GM18870 (cell line): ENCODE results near the gene PVALB.

Source experiments
- ATAC-seq: cut with Tn5 transposase; IDR thresholded peaks from one replicate; pipeline ENCODE4 v1.9.1; 2021; ENCODE audit warnings: moderate library complexity; ENCODE audit not compliant: unreplicated experiment

Gene PVALB

GRCh38 chr22:36775964-36776669 lies 40.7 kb downstream of the PVALB start, which contains the start of gene IFT27:
IFT27 (minus strand) TSS chr22:36776119; CDS start chr22:36775707, 412 bp downstream.
- ATAC-seq, result peak; percentile 86

DNA sequence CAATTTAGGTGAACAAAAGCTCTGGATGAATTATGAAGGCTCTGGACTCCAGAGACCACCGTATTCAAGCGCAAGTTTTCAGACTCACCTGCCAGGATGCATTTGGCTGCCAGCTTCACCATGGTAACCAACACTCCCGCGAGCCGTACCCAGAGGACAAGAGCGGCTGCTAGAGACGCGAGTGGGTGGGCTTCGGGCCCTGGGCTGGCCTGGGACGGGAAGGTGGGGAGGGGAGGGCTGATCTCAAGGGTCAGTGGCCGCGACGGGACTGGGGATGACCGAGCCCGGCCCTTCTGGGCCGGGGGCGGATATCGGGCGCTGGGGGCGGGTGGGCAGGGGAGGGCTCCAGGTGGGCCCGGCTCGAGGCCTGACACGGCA lies 41.3 kb downstream of the PVALB start:
- no peak for ATAC-seq

DNA sequence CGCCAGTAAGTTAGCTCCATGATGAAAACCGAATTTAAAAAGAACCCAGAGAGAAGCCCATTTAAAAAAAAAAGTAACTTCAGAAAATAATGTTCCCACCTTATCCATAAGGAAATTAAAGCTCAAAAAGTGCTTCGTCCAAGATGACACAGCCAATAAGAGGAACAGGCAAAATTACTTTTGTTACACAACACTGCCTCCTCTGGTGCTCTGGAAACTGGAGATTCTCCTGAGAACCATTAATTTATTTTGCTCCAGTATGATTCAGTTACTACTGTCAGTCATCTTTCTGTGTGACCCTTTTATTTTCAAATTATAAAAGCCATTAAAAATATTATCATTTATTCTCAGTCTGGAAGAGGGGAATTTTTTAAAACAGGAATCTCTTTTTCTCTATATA lies 42.9 kb downstream of the PVALB start:
- ATAC-seq, result no peak

DNA sequence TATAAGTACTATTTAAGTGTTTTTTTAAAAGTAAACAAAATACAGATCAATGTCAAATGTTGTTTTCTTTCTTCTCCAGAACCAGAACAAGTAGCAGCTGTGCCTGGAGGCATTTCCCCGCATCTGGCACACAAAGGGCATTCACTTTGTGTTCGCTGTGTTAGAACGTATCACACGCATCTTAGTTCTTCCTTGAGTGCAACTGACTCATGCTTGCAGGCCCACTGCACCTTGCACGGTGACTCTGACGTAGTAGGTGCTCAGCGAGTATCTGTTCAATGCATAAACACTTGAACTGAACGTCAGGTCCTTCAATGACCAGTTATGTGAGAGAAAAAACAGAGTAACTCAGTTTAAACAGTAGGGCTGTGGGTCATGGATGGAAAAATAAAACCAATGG lies 44.4 kb downstream of the PVALB start:
- no peak for ATAC-seq

GRCh38 chr22:36771356-36772063 lies 45.3 kb downstream of the PVALB start:
- ATAC-seq, result no peak

DNA sequence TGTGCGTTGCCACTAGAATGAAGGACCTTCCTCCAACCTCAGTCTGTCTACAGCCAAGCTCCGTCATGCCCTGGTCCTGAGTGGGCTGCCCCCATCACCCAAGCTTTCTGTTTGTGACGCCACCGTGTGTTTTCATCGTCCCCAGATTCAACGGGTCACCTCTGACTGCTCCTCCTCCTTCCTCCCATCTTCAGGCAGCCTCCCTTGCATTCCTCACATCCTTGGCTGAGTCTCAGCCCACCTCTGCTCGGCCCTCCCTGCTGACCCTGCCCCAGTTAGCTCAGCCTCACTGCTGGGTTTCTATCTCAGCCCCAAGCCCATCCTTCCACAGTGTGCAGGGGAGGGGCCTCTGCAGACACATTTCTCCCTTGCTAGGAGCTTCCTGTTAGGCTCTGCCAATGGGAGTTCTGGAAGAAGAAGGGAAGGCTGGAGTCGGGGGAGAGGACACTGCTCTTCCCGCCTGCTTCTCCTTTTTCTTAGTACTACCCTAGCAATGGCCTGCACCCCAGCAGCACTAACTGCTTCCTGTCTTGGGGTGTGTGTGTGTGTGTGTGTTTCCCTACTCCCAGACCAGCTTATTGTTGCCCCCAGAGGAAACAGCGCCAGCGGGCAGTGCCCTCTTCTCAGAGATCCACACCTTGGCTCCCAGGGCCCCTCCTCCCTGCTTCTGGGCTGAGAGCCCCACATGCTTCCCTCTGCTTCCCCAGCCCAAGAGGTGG lies 46.2 kb downstream of the PVALB start:
- no peak for ATAC-seq

- no peak for ATAC-seq
Observed at GRCh38 chr22:36769541-36770512, 47.0 kb downstream of the PVALB start.

- ATAC-seq, result no peak
Observed at GRCh38 chr22:36768616-36769015, 48.2 kb downstream of the PVALB start.

GRCh38 chr22:36768141-36768540 lies 48.7 kb downstream of the PVALB start:
- no peak for ATAC-seq

DNA sequence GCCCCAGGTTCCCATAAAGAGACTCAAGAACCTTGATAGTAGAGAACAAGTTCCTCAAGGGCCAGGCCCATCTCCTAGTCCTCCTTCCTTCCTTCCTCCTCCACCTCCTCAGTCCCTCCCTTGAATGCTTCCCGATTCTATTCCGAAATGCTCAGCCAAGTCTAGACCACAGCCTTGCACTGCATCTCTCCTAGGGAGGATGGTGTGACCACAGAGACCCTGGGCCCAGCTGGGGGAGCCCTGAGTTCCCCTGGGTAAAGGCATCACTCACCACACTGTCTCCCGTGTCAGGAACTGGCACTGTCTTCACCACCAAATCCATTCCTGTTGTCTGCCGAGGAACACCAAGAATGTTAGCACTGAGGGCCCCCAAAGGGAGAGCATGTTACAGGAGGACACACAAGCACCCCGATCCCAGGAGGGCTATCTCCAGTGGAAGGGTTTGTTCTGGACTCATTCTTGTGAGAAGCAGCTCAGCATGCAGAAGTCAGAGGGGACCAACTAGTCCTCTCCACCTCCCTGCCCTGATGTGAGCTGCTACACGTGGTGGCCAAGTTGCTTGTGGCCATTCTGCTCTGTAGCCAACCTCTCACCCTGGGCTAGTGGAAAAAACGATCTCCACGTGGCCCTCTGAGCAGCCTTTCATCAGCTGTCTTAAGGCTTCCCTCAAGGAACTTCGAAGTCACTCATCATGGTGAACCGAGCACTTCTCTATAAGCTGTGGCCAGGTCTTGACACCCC lies 49.6 kb downstream of the PVALB start:
- ATAC-seq, result no peak

DNA sequence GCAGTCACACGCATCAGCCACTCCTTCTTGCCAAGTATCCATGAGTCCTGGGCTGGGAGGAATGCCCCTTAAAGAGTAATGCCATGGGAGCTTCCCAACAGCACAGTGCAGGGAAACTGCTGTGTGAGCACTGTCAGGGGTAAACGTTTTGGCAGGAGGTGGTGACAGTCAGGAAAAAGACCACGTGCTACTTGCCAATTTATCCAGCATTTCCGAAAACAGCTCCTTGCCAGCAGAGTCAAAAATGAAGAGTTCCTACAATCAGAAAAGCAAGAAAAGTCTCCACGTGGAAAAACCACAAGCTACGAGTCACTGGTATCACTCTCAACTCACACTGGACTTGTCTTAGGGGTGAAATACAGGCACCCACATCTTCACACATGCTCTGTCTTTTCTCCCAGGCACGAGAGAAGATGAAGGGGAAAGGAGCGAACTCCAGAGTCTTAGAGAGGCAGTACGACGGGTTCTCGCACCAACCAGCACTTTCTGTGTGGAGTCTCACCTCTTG lies 50.8 kb downstream of the PVALB start:
- ATAC-seq, result no peak

DNA sequence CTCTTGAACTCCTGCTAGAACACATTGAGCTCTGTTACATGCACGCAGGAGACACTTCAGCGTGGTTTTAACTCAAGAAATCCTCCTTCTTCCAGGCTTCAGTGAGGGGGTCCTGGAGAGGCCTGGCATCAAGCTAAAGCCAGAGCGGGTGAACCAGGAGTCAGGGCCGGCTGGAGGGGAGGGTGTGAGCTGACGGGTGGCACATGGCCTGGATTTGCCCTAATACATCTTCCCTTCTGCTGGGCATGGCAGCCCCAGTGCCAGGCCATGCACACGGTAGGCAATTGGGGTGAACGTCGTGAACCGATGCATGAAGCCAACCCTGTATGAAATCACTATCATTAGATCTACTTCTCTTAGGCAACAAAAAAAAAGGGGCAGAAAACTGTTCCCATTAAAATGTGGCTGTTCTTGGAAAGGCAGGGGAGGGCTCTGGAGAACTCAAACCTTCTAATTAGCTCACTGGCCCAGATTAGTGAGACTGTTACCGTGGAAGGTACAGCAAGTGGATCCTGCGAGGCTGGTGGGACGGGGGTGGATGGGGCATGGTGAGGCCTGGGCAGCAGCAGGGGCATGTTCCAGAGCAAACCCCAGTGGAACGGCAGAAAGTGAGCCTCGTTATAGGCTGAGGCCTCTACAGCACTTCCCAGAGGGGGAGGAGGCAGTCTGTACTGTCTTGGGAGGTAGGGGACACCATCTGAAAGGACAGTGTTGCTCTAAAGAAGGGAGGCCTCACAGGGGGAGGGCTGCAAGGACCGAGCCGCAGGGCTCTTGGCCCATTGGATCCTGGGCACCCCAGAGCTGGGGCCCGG lies 51.5 kb downstream of the PVALB start:
- no peak for ATAC-seq

DNA sequence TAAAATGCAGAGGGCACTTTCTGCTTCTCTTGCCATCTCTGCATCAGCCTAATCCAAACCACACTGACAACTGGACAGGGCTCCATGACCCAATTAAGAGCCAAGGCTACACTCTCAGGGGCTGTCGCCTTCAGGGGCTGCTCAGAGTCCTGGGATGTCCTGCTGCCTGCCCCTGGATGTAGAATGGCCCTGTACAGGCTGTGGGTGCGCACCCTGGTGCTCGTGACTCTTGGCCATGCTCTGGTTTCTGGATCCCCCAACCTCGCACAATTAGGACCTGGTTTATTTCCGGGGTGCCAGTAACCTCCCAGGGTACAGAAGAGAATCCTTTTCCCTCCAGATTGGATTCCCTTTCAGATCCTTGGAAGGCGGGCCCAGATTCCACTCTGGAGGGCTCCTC lies 52.2 kb downstream of the PVALB start:
- no peak for ATAC-seq

GRCh38 chr22:36764060-36764459 lies 52.8 kb downstream of the PVALB start:
- ATAC-seq, result no peak

DNA sequence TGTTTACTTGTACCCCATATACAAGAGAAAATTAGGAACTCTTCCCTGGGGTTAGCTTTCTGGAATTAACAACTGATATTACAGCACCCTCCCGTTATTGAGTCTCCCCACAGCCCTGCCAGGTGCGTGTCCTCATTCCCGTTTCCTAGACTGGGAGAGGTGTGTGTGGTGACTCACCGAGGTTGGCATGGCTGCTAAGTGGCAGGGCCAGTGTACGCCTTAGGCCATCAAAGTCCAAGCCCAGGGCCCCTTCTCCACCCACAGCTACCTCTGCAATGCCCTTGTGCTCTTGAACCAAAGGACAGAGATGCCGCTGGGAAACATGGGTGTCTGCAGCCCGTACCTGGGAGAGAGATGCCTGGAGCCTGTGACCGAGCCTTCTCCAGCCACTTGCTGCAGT lies 53.3 kb downstream of the PVALB start:
- no peak for ATAC-seq

GRCh38 chr22:36762687-36763260 lies 54.1 kb downstream of the PVALB start:
- no peak for ATAC-seq

DNA sequence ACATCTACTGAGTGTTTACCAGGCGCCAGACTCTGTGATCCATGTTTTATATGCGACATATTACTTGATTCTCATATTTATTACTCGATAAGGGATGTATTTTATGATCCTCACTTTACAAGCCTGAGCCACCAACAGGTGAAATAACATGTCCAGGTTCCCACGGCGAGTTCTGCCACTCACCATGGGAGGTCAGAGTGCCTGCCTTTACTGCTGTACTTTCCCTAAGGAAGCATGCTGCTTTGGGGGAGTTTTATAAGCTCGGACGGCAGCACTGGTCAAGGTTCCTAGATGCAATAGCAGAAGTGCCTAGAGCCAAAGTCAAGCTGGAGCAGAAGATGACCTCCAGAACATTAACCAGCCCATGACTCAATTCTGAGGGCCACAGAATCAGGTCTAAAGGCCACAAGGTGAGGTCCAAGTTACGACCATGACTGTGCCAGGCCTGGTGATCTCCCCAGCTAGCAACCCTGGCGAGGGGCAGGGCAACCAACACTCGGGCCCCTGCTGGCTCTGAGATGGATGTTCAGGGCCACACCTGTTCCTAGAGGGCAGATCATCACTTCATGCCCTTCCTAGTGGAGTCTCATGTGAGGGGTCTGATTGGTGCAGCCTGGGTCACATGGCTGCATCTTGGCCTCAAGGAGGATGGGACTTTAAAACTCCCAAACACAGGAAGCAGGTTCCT lies 55.1 kb downstream of the PVALB start:
- ATAC-seq, result no peak

DNA sequence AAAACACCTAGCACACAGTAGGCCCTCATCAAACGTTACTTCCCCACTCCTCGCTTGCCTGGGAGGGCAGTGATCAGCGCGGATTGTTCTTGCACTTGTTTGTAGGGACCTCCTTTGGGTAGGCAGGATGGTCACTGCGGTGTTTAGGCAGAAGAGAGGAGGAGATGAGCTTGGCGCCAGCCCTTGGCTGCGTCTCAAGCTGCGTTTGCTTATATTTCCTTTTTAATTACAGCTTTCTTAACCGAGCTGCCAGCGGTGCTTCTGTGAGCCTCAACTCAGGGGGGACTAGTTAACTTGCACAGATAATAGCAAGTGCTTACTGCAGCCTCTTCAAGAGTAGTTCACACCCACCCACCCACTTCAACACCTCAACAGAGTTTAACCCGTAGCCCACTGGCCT lies 56.0 kb downstream of the PVALB start:
- no peak for ATAC-seq
